Kidney (tissue), 14 donors: ENCODE data around the gene LYST. TPM values are rescaled to one million over a fixed set of nuclear protein-coding genes. Genes with fewer than 3 reads are reported as not detected.

Experiments
- DNase-seq, 5 donors: peaks; one replicate each; pipeline ENCODE4 v3.0.0-alpha.2; 2013 to 2020
- FAIRE-seq: peaks from 2 replicates; lab custom pipeline; 2012; peaks lifted over from hg19 to GRCh38; lab: Jason Lieb, UNC
- H3K27ac ChIP-seq, 2 donors: one replicate each; pipeline ENCODE4 v1.7.0; 2013; ENCODE audit warnings: low read depth in 2 of 2, low read length in 2 of 2, inconsistent platforms in 1 of 2
- H3K27me3 ChIP-seq: one replicate; pipeline ENCODE4 v1.7.1; 2013; ENCODE audit warnings: low read length, inconsistent platforms; ENCODE audit not compliant: control insufficient read depth, insufficient read depth
- H3K36me3 ChIP-seq, 3 donors: one replicate each; pipeline versions ENCODE4 v1.7.0 to v1.7.1; 2013; ENCODE audit warnings: low read length in 3 of 3, control low read depth in 1 of 3, inconsistent platforms in 1 of 3; ENCODE audit not compliant: insufficient read depth in 3 of 3, control insufficient read depth in 2 of 3
- H3K4me1 ChIP-seq, 3 donors: one replicate each; pipeline versions ENCODE4 v1.7.0 to v1.7.1; 2013; ENCODE audit warnings: low read length in 3 of 3, inconsistent platforms in 1 of 3, low read depth in 1 of 3; ENCODE audit not compliant: control insufficient read depth in 2 of 3, insufficient read depth in 2 of 3
- H3K4me3 ChIP-seq, 3 donors: one replicate each; pipeline versions ENCODE4 v1.7.0 to v1.8.1; 2013; ENCODE audit warnings: low read length in 3 of 3, control low read depth in 1 of 3, inconsistent platforms in 1 of 3
- H3K9ac ChIP-seq, 3 donors: one replicate each; pipeline versions ENCODE4 v1.7.0 to v1.7.1; 2013; ENCODE audit warnings: low read length in 3 of 3, control low read depth in 1 of 3, inconsistent platforms in 1 of 3
- H3K9me3 ChIP-seq, 3 donors: one replicate each; pipeline versions ENCODE4 v1.7.0 to v1.7.1; 2013; ENCODE audit warnings: low read length in 3 of 3, control low read depth in 1 of 3, inconsistent platforms in 1 of 3; ENCODE audit not compliant: control insufficient read depth in 2 of 3, insufficient read depth in 1 of 3
- intact Hi-C: fragments of 100-400 bp; cut with DNase I; formaldehyde crosslinking; loops from one replicate; pipeline ENCODE4 v1.11.1; 2022
- polyA plus RNA-seq: library from polyadenylated mRNA; stranded (reverse); fragments of 350-450 nt; fragmentation: Illumina TruSeq; extraction: RNeasy Lipid Tissue Mini Kit (QIAGEN cat#74804); gene quantifications from one replicate; pipeline ENCODE4 v1.2.3, GENCODE V29; 2014; ENCODE audit warnings: low read depth, low replicate concordance; ENCODE audit not compliant: insufficient read depth
- total RNA-seq: library from RNA; stranded (reverse); fragmentation: NEBNext Ultra II Directional; extraction: Animal tissue kit (Norgen Biotek cat#: 25700); gene quantifications from one replicate; pipeline ENCODE4 v1.2.1, GENCODE V29; 2021
- TF ChIP-seq, protein P1 (sequence below): IDR thresholded peaks from 3 replicates; pipeline ENCODE4 v1.5.1; 2012; ENCODE audit warnings: mild to moderate bottlenecking, moderate library complexity, borderline replicate concordance; ENCODE audit not compliant: insufficient read depth; ENCODE audit errors: extremely low read depth
- donor health status: control.
- donor health status: control.
- donor health status: control.
- donor health status: control.
- donor health status: control.
- donor health status: DM: yes; HTN: yes; CAD: no.
- donor health status: Normal renal cell carcinoma (clear cell type).

The LYST gene
- total and polyA plus RNA-seq, 2 donors from 2014 or later, result 4.6 to 30.3 TPM

DNA sequence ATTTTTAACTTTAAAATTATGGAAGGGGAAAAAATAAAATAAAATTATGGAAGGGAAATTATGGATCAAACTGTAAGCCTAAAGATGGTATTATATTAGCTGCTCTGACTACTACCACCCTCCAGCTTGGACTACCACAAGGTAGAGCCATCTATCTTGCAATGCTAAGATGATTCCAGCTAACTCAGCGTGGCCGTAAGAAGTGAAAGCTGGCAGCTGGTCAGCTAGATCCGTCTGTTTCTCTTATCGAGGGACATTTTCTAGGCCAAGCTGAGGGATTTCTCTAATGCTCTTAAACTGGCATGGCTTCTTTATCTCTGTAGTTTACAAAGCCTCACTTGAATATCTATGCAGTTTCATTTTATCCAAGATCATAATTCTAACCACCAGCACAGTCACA is 31.5 kb downstream of the LYST start:
- FAIRE-seq, result no peak
- Histone ChIP-seq H3K27me3 (no peaks in the 10 kb centered on the region), H3K9me3 (no peaks in the 10 kb centered on the region), H3K27ac (no peak overlapping the region), H3K36me3 (no peaks in the 10 kb centered on the region), H3K9ac (peak overlapping the region in 1 of 3 donors; percentile 48), H3K4me1 (no peaks in the 10 kb centered on the region), H3K4me3 (peak overlapping the region in 1 of 3 donors; percentile 40)
- DNase-seq, result peak in 1 of 5 donors; percentile 29
- intact Hi-C loops, result no loop called here
- TF ChIP-seq, protein P1, sequence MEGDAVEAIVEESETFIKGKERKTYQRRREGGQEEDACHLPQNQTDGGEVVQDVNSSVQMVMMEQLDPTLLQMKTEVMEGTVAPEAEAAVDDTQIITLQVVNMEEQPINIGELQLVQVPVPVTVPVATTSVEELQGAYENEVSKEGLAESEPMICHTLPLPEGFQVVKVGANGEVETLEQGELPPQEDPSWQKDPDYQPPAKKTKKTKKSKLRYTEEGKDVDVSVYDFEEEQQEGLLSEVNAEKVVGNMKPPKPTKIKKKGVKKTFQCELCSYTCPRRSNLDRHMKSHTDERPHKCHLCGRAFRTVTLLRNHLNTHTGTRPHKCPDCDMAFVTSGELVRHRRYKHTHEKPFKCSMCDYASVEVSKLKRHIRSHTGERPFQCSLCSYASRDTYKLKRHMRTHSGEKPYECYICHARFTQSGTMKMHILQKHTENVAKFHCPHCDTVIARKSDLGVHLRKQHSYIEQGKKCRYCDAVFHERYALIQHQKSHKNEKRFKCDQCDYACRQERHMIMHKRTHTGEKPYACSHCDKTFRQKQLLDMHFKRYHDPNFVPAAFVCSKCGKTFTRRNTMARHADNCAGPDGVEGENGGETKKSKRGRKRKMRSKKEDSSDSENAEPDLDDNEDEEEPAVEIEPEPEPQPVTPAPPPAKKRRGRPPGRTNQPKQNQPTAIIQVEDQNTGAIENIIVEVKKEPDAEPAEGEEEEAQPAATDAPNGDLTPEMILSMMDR, result peak; percentile 9

DNA sequence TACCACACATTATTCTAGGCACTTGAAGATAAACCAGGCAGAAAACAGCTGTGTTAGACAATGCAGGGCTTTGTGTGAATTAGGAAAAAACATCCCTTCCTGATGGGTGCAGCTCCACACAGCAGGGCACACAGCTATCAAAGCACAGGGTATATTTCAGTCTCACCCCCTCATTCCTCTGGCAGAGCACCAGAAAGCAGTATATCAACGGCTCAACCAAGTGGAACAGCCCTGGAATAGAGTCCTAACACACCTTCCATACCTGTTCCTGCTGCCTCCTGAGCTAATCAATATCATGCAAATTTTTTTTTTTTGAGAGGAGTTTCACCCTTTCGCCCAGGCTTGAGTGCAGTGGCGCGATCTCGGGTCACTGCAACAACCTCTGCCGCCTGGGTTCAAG is 32.1 kb downstream of the LYST start:
- Histone ChIP-seq H3K27me3 (no peaks in the 10 kb centered on the region), H3K9ac (no peak overlapping the region), H3K36me3 (no peaks in the 10 kb centered on the region), H3K4me3 (peak overlapping the region in 2 of 3 donors; percentile 21 to 40), H3K9me3 (no peaks in the 10 kb centered on the region), H3K4me1 (no peaks in the 10 kb centered on the region), H3K27ac (no peak overlapping the region)
- TF ChIP-seq, protein P1, result no peak
- intact Hi-C loops, result no loop called here
- DNase-seq (peak in 3 of 5 donors; percentile 33 to 71 (median 63)), FAIRE-seq (no peak)

DNA sequence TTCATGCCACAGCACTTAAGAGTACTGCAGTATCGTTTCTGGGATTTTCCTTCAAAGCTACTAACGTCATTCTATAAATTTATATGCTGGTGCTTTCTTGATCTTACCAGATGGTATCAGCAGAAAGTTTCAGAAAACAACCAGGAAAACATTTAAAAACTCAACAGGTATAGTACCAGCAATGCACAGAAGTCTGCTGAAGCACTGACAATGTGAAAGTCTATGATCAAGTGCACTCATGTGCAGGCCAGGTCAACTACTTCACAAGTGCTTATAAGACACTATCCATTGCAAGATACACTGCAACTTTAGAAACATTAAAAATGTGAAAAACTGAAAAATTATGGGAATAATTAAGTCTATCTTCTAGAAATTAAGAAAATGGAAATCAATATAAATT is 34.7 kb downstream of the LYST start:
- H3K4me1 ChIP-seq, result no peaks in the 10 kb centered on the region
- no peaks in the 10 kb centered on the region for H3K27me3 ChIP-seq
- intact Hi-C loops, result no loop called here
- H3K9ac ChIP-seq, result no peak overlapping the region
- no peak overlapping the region for H3K4me3 ChIP-seq
- no peaks in the 10 kb centered on the region for H3K9me3 ChIP-seq
- DNase-seq, result no peak
- FAIRE-seq, result no peak
- TF ChIP-seq, protein P1, result no peak
- H3K27ac ChIP-seq, result no peak overlapping the region
- H3K36me3 ChIP-seq, result no peaks in the 10 kb centered on the region

DNA sequence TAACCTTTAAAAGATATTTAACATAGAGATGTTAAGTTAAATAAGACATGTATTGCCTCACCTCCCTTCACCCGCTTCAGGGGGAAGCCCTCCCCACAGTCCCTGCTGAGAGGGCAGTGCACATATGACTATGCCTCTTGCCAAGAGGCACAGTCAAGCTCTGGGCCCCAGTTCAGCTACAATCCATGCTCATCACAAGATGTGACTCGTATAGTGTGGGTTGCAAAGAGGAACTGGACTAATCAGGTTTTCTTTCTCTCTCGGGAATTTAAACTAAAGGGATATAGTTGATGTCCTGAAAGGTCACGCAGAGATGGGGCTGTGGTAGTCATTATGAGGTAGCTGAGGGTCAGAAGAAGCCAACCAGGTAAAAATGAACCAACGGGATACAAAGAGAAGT is 35.6 kb downstream of the LYST start:
- Histone ChIP-seq H3K9me3 (no peaks in the 10 kb centered on the region), H3K27ac (no peak overlapping the region), H3K36me3 (no peaks in the 10 kb centered on the region), H3K27me3 (no peaks in the 10 kb centered on the region), H3K9ac (no peak overlapping the region), H3K4me3 (no peak overlapping the region), H3K4me1 (no peaks in the 10 kb centered on the region)
- DNase-seq (no peak), FAIRE-seq (no peak)
- intact Hi-C loops, result no loop called here
- TF ChIP-seq, protein P1, result no peak
